ENCODE results near the gene LMTK2.

Gene LMTK2

DNA sequence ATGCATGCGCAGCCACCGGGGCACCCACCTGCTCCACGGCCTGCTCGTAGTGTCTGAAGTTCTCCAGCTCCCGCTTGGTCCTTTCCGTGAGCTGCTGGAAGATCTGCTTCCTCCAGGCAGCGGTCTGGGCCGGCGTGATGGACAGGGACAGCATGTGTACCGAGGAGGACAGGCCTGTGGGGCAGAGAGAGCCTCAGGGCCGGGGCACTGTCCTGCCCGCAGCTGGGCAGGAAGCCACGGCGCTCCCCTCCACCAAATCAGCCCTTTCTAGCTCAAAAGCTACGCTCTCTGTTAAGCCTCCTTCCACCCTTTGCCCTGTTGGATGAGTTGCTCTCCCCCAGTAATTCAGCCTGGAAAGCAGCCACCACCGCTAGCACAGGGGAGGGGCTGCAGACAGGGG is 126.1 kb downstream of the LMTK2 start:
- no peaks in the 10 kb centered on the region for H3K9me3 ChIP-seq (ENCODE audit: control insufficient read depth, low read length)
- no peaks in the 10 kb centered on the region for H3K27me3 ChIP-seq (ENCODE audit: control insufficient read depth, insufficient read depth, low read length)
- H3K9ac ChIP-seq, result no peak overlapping the region
- no peak overlapping the region for H3K27ac ChIP-seq
- no peaks in the 10 kb centered on the region for H3K36me3 ChIP-seq (ENCODE audit: control insufficient read depth, insufficient read depth, low read length)
- no peaks in the 10 kb centered on the region for H3K79me2 ChIP-seq
- no peak overlapping the region for H2AFZ ChIP-seq
- no peak overlapping the region for H3K4me2 ChIP-seq (ENCODE audit: low read length)
- no peak for TF ChIP-seq CTCF (IDR thresholded peaks at IDR 0.05)
- no peak overlapping the region for H3K4me3 ChIP-seq (ENCODE audit: low read depth, low read length)
- no peaks in the 10 kb centered on the region for H3K4me1 ChIP-seq

DNA sequence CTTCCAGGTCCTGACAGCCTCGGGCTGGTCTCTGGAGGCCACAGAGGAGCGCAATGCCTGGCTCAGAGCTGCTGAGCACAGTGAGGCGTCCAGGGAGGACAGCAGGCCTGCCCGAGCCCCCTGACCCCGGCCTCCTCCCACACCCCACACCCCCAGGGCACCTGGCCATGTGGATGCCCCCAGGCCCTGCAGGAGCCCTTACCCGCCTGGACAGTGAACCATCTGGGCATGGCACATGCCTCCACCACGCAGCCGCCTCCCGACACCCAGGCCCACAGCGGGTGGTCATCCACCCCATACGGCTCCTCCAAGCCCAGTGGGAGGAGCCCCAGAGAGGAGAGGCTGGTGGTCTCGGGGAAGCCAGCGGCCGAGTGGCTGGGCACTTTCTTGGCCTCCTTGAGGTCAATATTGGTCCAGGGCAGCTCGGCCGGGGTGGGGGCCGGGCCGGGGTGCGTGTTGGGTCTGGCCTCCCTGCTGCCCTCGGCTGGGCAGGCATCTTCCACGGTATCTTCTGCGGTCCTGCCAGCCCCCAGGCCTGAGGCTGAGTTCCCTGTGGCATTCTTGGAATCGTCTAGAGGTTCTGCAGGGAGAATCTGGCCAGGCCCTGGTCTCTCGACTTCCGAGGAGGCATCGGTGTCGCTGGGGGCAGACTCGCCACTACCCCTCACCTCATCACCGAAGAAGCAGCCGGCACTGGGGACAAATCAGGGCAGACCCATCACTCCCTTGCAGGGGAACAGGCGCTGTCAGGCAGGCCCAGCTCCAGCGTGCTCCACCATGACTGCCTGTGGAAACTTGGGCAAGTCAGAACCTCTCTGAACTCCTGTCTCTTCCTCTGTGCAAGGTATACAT is 126.8 kb downstream of the LMTK2 start:
- no peak overlapping the region for H3K4me2 ChIP-seq (ENCODE audit: low read length)
- no peak overlapping the region for H3K4me3 ChIP-seq (ENCODE audit: low read depth, low read length)
- no peak for TF ChIP-seq CTCF (IDR thresholded peaks at IDR 0.05)
- no peaks in the 10 kb centered on the region for H3K36me3 ChIP-seq (ENCODE audit: control insufficient read depth, insufficient read depth, low read length)
- H3K27ac ChIP-seq, result no peak overlapping the region
- H2AFZ ChIP-seq, result no peak overlapping the region
- no peaks in the 10 kb centered on the region for H3K9me3 ChIP-seq (ENCODE audit: control insufficient read depth, low read length)
- no peaks in the 10 kb centered on the region for H3K27me3 ChIP-seq (ENCODE audit: control insufficient read depth, insufficient read depth, low read length)
- H3K9ac ChIP-seq, result no peak overlapping the region
- H3K79me2 ChIP-seq, result no peaks in the 10 kb centered on the region
- H3K4me1 ChIP-seq, result no peaks in the 10 kb centered on the region

DNA sequence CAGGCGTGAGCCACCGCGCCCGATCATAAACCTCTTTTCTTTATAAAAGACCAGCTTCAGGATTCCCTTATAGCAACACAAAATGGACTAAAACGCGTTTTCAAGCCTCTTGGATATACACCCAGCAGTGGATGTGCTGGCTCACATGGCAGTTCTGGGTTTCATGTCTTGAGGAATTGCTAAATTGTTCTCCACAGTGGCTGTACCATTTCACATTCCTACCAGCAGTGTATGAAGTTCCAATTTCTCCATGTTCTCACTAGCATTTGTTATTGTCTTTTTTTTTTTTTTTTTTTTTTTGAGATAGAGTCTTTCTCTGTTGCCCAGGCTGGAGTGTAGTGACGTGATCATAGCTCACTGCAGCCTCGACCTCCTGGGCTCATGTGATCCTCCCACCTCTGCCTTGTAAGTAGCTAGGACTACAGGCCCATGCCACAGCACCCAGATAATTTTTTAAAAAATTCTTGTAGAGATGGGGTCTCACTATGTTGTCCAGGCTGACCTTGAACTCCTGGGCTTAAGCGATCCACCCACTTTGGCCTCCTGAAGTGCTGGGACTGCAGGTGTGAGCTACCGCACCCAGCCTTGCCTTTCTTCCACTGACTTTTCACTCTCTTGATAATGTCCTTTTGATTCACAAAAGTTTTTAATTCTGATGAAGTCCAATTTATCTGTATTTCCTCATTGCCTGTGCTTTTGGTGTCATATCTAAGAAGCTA is 127.9 kb downstream of the LMTK2 start:
- no peak for TF ChIP-seq CTCF (IDR thresholded peaks at IDR 0.05)
- Histone ChIP-seq H3K36me3 (ENCODE audit: control insufficient read depth, insufficient read depth, low read length) (no peaks in the 10 kb centered on the region), H3K9ac (no peak overlapping the region)

GRCh38 chr7:98235901-98236300 is 129.2 kb downstream of the LMTK2 start:
- Histone ChIP-seq H3K36me3 (ENCODE audit: control insufficient read depth, insufficient read depth, low read length) (no peaks in the 10 kb centered on the region), H3K9me3 (ENCODE audit: control insufficient read depth, low read length) (no peaks in the 10 kb centered on the region), H3K9ac (no peak overlapping the region), H3K27ac (no peak overlapping the region), H3K79me2 (no peaks in the 10 kb centered on the region), H3K27me3 (ENCODE audit: control insufficient read depth, insufficient read depth, low read length) (no peaks in the 10 kb centered on the region), H3K4me3 (ENCODE audit: low read depth, low read length) (no peak overlapping the region), H3K4me1 (no peaks in the 10 kb centered on the region), H3K4me2 (ENCODE audit: low read length) (no peak overlapping the region), H2AFZ (no peak overlapping the region)
- no peak for TF ChIP-seq CTCF (IDR thresholded peaks at IDR 0.05)

More for the DNA sequence above, 127.9 kb downstream of the LMTK2 start:
- Histone ChIP-seq H2AFZ (no peak overlapping the region), H3K4me1 (no peaks in the 10 kb centered on the region), H3K4me3 (ENCODE audit: low read depth, low read length) (no peak overlapping the region), H3K9me3 (ENCODE audit: control insufficient read depth, low read length) (no peaks in the 10 kb centered on the region), H3K79me2 (no peaks in the 10 kb centered on the region), H3K27me3 (ENCODE audit: control insufficient read depth, insufficient read depth, low read length) (no peaks in the 10 kb centered on the region), H3K4me2 (ENCODE audit: low read length) (no peak overlapping the region), H3K27ac (no peak overlapping the region)

Data from parathyroid adenoma (tissue), 2 donors.